ENCODE data around the gene FKBP5. TPM values are rescaled to one million over a fixed set of nuclear protein-coding genes. Genes with fewer than 3 reads are reported as not detected.
A peak's percentile ranks its signal among the peaks of the same experiment; 100 is the strongest.

FKBP5 gene
- total and polyA plus RNA-seq, 2 donors (not counting 3 experiments of a cell fraction or from before 2014, with no cell fraction given), result 16.7 to 56.8 TPM

- dilution Hi-C loops (cut with MboI; ENCODE audit: extremely low pct_ligation_motif_present, low sequenced_read_pairs) (no loop called here), intact Hi-C loops (cut with micrococcal nuclease) (loop anchor here (1.0 to 10.0 kb wide), 5 partner anchors 44 to 437 kb away; partner anchors contain the start of genes DEF6 and FKBP5)
- TF ChIP-seq POLR2AphosphoS5 (IDR thresholded peaks at IDR 0.05; ENCODE audit: insufficient read depth, low read depth, low read length) (peak; percentile 96), EZH2 (IDR thresholded peaks at IDR 0.05; ENCODE audit: borderline replicate concordance, low read depth, low read length, severe bottlenecking) (no peak), MYC (IDR thresholded peaks at IDR 0.05; ENCODE audit: low read depth, low read length) (no peak), FOS (IDR thresholded peaks at IDR 0.05; ENCODE audit: borderline replicate concordance, insufficient read depth, low read length) (no peak), GATA2 (IDR thresholded peaks at IDR 0.05; ENCODE audit: insufficient read depth, insufficient read length, low read depth, low read length) (peak; percentile 18), MAX (IDR thresholded peaks at IDR 0.05; ENCODE audit: insufficient read depth, insufficient read length) (peak; percentile 74), POLR2A (IDR thresholded peaks at IDR 0.05; ENCODE audit: low read depth, low read length) (peak; percentile 75), JUN (IDR thresholded peaks at IDR 0.05; ENCODE audit: borderline replicate concordance, insufficient read depth, insufficient read length, low read depth) (no peak), CTCF (IDR thresholded peaks at IDR 0.05; ENCODE audit: extremely low read depth in 1 of 2, insufficient read depth in 1 of 2, low read depth in 1 of 2, low read length in 2 of 2) (peak; percentile 5 to 28)
- peak overlapping the region; percentile 51 to 73 (median 61) for H3K4me3 ChIP-seq (replicated peaks in 1 of 3; ENCODE audit: insufficient read depth in 1 of 3, low read depth in 1 of 3, low read length in 3 of 3)
- H3K27ac ChIP-seq (ENCODE audit: insufficient read depth, low read depth, low read length), result peak overlapping the region; percentile 88
- no peaks in the 10 kb centered on the region for H3K9me1 ChIP-seq (replicated peaks; ENCODE audit: control insufficient read depth, extremely low read depth, insufficient read depth, low read length)
- no peaks in the 10 kb centered on the region for H3K9me3 ChIP-seq (replicated peaks; ENCODE audit: control insufficient read depth, insufficient read depth, low read length)
- FAIRE-seq (peak; percentile 98), DNase-seq (ENCODE audit: low read depth, low spot score) (peak; percentile 87)
- CTCF ChIA-PET, result interaction anchor here (0.7 to 2.4 kb wide), 13 partner anchors 12 to 451 kb away, joined by 3 to 9 read pairs (median 4); partner anchors contain the start of gene LHFPL5
- peak overlapping the region; percentile 56 for H2AFZ ChIP-seq (ENCODE audit: low read depth, low read length)
- H3K9ac ChIP-seq (replicated peaks; ENCODE audit: extremely low read depth, insufficient read depth, low read length), result peak overlapping the region; percentile 93
- H3K36me3 ChIP-seq (ENCODE audit: control insufficient read depth in 2 of 2, extremely low read depth in 1 of 2, insufficient read depth in 2 of 2, low read length in 2 of 2), result no peaks in the 10 kb centered on the region
- POLR2A ChIA-PET, result no interaction called here
- BruUV-seq (replicated peaks), result TSS peak; percentile 68
- peaks cover 34% of the 10 kb centered on the region for H3K4me1 ChIP-seq (ENCODE audit: control insufficient read depth, extremely low read depth, insufficient read depth, low read length)
- no peaks in the 10 kb centered on the region for H4K20me1 ChIP-seq (replicated peaks; ENCODE audit: control insufficient read depth, extremely low read depth, insufficient read depth, low read length)
- H3K4me2 ChIP-seq (ENCODE audit: insufficient read depth, low read length), result peak overlapping the region; percentile 74
- no peaks in the 10 kb centered on the region for H3K79me2 ChIP-seq (ENCODE audit: control insufficient read depth, insufficient read depth, low read length)
- no peaks in the 10 kb centered on the region for H3K27me3 ChIP-seq (ENCODE audit: control insufficient read depth in 2 of 2, insufficient read depth in 2 of 2, low read length in 2 of 2)
Measured at GRCh38 chr6:35731736-35732532, 43.2 kb upstream of the FKBP5 start.
